ENCODE measurements around the gene DCXR. TPM values are rescaled to one million over a fixed set of nuclear protein-coding genes. Genes with fewer than 3 reads are reported as not detected.

The DCXR gene
- 32.1 and 45.0 TPM in 2 replicates for total RNA-seq (ENCODE audit: low replicate concordance)

GRCh38 chr17:82037092-82037888 is at the start of gene DCXR:
Gene DCXR, minus strand, starts transcription at chr17:82037697. Its CDS starts 15 bp downstream, at chr17:82037682.

DNA sequence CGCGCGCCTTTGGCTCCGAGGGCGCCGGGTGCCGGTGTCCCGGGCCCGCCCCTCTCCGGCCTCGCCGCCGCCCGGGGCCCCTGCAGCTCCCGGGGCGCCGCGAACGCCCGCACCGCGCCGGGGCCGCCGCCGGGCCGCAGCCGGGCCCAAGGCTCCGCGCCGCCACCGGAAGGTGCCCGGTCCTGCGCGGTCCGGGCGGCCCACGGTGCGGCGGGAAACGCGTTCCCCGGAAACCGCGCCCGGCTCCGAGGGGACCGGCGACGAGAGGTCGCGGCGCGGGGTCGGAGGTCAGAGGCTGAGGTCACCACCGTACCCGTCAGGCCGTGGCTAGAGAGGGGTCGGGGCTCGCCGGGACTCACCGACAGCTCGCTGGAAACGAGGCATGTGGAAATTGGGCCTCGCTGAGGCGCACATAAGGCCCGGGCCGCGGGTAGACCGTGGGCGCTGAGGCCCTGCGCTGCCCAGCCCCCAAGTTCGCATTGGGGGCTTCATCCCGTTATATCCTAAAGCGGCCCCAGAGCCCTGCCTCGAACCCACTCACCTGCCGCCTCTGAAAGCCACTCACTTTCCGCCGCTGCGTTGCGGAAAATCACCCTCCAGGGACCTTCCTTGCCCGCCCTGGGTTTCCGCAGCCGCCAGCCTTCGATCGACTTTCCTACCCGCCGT is 28.3 kb upstream of the DCXR start, which contains the start of gene DUS1L:
DUS1L (minus strand) TSS at position 167 of the 666 bp plus-strand sequence. CDS start 745 bp downstream, outside the sequence.

GRCh38 chr17:82051776-82052637 is 14.5 kb upstream of the DCXR start, which contains the start of the genes GPS1 and RFNG:
Gene GPS1, plus strand, starts transcription at chr17:82051898. Its CDS starts 34 bp downstream, at chr17:82051932.
Gene RFNG, minus strand, starts transcription at chr17:82051811. Its CDS starts 45 bp downstream, at chr17:82051766.

GRCh38 chr17:82031303-82031884 is 6.1 kb downstream of the DCXR start, which contains the start of gene RAC3:
Gene RAC3, plus strand, starts transcription at chr17:82031678. Its CDS starts 84 bp downstream, at chr17:82031762.

DNA sequence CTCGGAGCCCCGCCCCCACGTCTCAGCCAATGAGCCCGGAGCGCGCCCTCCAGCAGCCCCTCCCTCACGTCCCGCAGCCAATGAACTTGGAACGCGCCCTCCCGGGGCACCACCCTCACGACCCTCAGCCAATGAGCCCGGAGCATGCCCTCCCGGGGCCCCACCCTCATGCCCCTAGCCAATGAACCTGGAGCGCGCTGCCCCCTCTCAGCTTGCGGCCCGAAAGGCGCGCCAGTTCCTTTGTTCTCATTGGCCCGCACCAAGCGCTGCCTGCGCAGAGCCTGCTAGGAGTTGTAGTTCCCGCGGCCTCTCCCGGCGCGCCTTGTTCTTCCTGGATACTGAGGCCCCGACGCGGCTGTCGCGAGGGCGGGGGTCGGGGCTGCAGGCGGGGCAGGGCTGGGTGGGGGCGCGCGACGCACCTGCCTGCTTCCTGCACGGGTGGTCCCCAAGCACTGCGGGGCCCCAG is 14.5 kb downstream of the DCXR start, which contains the start of gene LRRC45:
LRRC45 (plus strand) TSS at position 325 of the 466 bp plus-strand sequence. CDS start 339 bp downstream, outside the sequence.

GRCh38 chr17:82022310-82022980 is 15.1 kb downstream of the DCXR start, which contains the start of gene CENPX:
Gene CENPX, minus strand, starts transcription at chr17:82022878. Its CDS starts 17 bp downstream, at chr17:82022861.

Other genes with a start within 250 kb of the DCXR start
- gene GCGR, start 233.5 kb downstream of the DCXR start, total RNA-seq (ENCODE audit: low replicate concordance), result not detected in 2 replicates
- gene MCRIP1, start 204.4 kb downstream of the DCXR start, total RNA-seq (ENCODE audit: low replicate concordance), result 85.4 and 140 TPM in 2 replicates
- 0.15 TPM in 1 of 2 replicates, not detected in the other for gene PPP1R27, start 202.6 kb downstream of the DCXR start, total RNA-seq (ENCODE audit: low replicate concordance)
- gene P4HB, start 177.2 kb downstream of the DCXR start, total RNA-seq (ENCODE audit: low replicate concordance), result 997 and 1,224 TPM in 2 replicates
- 31.6 and 123 TPM in 2 replicates for gene ARHGDIA, start 166.4 kb downstream of the DCXR start, total RNA-seq (ENCODE audit: low replicate concordance)
- 86.2 and 152 TPM in 2 replicates for gene ALYREF, start 146.1 kb downstream of the DCXR start, total RNA-seq (ENCODE audit: low replicate concordance)
- gene ANAPC11, start 146.0 kb downstream of the DCXR start, total RNA-seq (ENCODE audit: low replicate concordance), result 269 and 333 TPM in 2 replicates
- gene NPB, start 135.5 kb downstream of the DCXR start, total RNA-seq (ENCODE audit: low replicate concordance), result 0.23 and 0.38 TPM in 2 replicates
- gene PCYT2, start 126.3 kb downstream of the DCXR start, total RNA-seq (ENCODE audit: low replicate concordance), result 42.8 and 43.9 TPM in 2 replicates
- gene SIRT7, start 119.5 kb downstream of the DCXR start, total RNA-seq (ENCODE audit: low replicate concordance), result 12.5 and 13.0 TPM in 2 replicates
- 13.7 and 15.0 TPM in 2 replicates for gene MAFG, start 110.0 kb downstream of the DCXR start, total RNA-seq (ENCODE audit: low replicate concordance)
- 71.8 and 225 TPM in 2 replicates for gene PYCR1, start 100.4 kb downstream of the DCXR start, total RNA-seq (ENCODE audit: low replicate concordance)
- not detected in 2 replicates for gene MYADML2, start 90.5 kb downstream of the DCXR start, total RNA-seq (ENCODE audit: low replicate concordance)
- 0.08 TPM in 1 of 2 replicates, not detected in the other for gene NOTUM, start 76.5 kb downstream of the DCXR start, total RNA-seq (ENCODE audit: low replicate concordance)
- gene ASPSCR1, start 60.1 kb downstream of the DCXR start, total RNA-seq (ENCODE audit: low replicate concordance), result 18.5 and 30.4 TPM in 2 replicates
- gene CENPX, start 14.8 kb downstream of the DCXR start, total RNA-seq (ENCODE audit: low replicate concordance), result 15.1 and 40.5 TPM in 2 replicates
- gene LRRC45, start 14.4 kb downstream of the DCXR start, total RNA-seq (ENCODE audit: low replicate concordance), result 11.9 and 16.7 TPM in 2 replicates
- gene RAC3, start 6.0 kb downstream of the DCXR start, total RNA-seq (ENCODE audit: low replicate concordance), result 6.3 and 18.5 TPM in 2 replicates
- gene RFNG, start 14.1 kb upstream of the DCXR start, total RNA-seq (ENCODE audit: low replicate concordance), result 25.6 and 33.3 TPM in 2 replicates
- gene GPS1, start 14.2 kb upstream of the DCXR start, total RNA-seq (ENCODE audit: low replicate concordance), result 78.2 and 111 TPM in 2 replicates
- gene DUS1L, start 28.1 kb upstream of the DCXR start, total RNA-seq (ENCODE audit: low replicate concordance), result 44.9 and 48.1 TPM in 2 replicates
- gene FASN, start 60.5 kb upstream of the DCXR start, total RNA-seq (ENCODE audit: low replicate concordance), result 38.4 and 89.0 TPM in 2 replicates
- 10.5 and 14.0 TPM in 2 replicates for gene CCDC57, start 175.1 kb upstream of the DCXR start, total RNA-seq (ENCODE audit: low replicate concordance)
- 117 and 167 TPM in 2 replicates for gene SLC16A3, start 191.3 kb upstream of the DCXR start, total RNA-seq (ENCODE audit: low replicate concordance)
- gene CSNK1D, start 236.0 kb upstream of the DCXR start, total RNA-seq (ENCODE audit: low replicate concordance), result 44.6 and 47.1 TPM in 2 replicates